KG1 (cell line): Measurements from ENCODE around the gene SEMA4C.
A peak's percentile ranks its signal among the peaks of the same experiment; 100 is the strongest.

ENCODE experiments used
- DNase-seq: peaks from one replicate; lab custom pipeline; 2025; lab: John Stamatoyannopoulos, UW

Gene SEMA4C

DNA sequence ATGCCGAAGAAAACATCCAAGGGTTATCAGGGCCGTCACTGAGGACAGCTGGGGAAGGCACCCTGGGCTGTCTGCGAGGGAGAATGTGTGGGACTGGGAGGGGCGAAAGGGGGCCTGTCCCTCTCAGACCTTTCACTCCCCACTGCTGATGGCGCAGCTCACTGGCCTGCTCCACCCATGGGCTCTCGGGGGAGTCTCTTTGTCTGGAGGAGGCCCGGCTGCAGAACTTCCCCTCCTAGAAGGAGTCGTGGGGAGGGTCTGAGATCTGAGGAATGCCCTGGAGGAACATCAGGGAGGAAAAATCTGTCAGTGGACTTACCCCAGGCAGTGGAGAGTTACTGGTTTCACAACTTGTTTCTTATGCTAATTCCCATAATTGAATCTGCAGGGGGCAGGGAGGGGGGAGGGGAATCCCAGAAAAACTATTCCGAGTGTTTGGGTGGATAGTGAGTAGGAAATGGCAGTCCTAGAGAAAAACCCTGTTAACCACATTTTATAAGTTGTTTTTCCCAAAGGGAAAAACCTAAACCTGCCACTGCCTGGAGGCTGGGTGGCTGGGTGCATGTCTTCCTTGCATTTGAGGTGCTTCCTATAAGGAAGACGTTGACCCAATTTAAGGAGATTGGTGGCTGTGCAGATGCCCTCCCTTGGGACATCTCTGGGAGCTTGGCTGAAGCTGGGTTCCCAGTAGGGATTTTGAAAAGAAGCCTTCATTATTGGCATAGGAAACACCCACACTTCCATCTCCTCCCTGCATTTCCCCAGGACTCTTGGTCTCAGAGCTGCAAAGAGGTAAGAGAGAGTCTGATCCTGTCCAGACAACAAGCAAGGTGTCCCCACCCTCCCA lies 11.7 kb upstream of the SEMA4C start:
- no peak for DNase-seq

DNA sequence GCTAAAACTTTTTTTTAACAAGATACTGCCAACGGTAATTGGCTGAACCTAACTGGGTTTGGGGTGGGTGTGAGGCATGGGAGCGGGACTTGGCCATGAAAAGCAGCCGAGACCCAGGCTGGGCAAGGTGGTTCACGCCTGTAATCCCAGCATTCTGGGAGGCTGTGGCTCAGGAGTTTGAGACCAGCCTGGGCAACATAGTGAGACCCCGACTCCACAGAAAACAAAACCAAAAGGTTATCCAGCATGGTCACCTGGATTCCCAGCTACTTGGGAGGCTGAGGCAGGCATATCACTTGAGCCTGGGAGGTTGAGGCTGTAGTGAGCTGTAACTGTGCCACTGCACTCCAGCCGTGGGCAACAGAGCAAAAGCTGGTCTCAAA lies 11.0 kb upstream of the SEMA4C start:
- DNase-seq = no peak

DNA sequence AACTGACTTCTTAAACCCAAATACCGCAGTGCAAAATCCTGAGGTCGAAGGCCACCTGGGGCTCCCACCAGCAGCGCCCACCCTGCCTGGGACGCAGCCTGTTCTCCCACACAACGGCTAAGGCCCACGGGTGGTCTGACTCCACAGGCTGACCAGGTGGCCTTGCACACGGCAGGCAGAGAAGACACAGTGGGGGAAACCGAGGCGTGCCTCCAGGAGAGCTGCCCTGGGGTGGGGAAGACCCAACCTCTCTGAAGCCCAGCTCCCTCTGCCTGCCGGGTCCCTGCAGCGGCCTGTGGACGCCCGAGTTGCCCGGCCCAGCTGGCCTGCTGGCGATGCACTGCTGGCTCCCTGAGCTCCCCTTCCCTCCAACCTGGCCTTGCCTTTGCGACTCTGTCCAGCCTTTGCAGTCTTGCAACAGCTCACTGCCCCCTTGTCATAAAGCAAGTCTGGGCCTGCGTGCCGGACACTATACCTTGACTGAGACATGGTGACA lies 9.7 kb upstream of the SEMA4C start:
- DNase-seq = no peak

DNA sequence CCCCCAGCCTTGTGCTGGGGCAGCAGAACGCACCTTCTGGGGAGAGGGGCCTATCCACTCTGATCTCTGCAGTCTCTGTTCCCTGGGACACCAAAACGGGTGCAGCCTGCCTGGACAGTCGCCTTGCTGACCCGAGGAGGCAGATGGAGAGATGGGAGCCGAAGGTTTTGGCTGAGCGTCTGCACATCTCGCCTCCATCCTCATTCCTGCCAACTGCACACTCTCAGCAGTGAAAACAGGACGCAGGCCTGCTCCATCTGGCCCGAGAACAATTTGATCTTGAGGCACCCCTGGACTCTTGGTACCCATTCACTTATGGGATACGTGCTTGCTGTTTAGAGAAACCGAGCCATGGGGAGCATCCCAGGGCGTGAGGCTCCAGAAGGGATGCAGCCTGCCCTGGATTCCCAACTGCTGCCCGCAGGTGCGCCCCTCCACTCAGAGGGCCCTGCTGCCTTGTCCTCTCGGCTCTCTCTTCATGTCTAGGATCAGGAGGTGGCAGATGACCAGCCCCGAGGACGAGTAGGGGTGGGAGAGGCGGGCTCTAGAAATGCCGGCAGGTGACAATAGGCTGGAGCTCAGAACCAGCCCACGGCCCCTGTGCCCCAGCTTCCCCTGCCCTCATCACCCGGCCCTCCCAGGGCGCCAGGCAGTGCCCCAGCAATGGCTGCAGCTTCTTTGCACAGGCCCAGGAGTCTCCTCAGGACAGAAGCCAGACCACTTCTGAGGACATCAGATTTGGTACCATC lies 9.1 kb upstream of the SEMA4C start:
- DNase-seq = no peak

DNA sequence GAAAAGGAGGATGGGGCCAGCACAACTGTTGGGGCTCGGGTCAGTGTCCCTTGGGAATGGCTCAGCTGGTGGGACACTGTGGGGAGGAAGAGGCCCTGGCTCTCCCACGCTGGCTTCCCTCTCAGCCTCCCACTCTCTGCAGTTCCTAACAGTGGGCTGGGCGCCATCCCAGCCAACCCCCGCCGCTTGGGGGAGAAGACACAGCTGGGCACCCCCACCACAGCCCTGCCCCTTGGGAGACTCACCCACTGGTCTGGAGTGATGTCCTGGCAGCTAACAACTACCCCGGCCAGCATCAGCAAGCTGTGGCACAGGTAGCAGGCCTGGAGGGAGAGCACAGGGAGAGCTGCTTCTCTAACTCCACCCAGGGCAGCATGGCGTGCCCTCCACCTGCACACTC lies 8.3 kb upstream of the SEMA4C start:
- DNase-seq = no peak

DNA sequence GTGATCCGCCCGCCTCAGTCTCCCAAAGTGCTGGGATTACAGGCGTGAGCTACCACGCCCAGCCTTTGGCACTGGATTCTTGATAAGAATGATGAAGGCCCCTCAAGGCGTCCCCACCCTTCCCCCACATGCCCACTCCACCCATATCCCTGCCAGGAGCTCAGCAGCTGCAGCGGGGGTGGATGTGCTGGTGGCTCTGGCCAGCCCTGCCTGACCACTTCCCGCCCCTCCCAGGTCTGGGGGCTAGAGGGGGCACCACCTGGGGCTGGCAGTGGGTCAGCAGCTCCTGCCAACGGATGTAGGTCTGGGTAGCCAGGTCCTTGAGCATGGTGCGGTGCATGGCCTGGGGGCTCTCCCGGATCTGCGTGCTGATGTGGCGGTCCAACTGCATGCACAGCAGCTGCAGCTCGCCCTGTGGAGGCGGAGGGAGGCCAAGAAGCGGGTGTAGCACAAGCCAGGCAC lies 7.8 kb upstream of the SEMA4C start:
- DNase-seq = no peak

DNA sequence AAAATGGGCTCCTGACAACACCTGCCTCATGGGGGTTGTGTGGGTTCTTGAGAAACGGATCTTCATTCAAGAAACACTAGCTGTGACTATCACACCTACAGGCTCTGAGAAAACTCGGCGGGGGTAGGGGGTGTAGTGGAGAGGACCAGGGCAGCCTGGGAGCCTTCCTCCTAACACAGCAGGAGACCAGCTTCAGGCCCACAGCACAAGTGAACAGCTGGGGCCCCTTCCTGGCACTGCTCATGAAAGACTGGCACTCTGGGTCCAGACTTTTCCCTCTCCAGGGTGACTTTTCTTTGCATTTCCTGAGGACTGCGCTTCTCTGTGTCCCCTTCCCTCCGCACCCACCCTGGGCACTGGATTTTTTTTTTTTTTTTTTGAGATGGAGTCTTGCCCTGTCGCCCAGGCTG lies 7.2 kb upstream of the SEMA4C start:
- no peak for DNase-seq

DNA sequence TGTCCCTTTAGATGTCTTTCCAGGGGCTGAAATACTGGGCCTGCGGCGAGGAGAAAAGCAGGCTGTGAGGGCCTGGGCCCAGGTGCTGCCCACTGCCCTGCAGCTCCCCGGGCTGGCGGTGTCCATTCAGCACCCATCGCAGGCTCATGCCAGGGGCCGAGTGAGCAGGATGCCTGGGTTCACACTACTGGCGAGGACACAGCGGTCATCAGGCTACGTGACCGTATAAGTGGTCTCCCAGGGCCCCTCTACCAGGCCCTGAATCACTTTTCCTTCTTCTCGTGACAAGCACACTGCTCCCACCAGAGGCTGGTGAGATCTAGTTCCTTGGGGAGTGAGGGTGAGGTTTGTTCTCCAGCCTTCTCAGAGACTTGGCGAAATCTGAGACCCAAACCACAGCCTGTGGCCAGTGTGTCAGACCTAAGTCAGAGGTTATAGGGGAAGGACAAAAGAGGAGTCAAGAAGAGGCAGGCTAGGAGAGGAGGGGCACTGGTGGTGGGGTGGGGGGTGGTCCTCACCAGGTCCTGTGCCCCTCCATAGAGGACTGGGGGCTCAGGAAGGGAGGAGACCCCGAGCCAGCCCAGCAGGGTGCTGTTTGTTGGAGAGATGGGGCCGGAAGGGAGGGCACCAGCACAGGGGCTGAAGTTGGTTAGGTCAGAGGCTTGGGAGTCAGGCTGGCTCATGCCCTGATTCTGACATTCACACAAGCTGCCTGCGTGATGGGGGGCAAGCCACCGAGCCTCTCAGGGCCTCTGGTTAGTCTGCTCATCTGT lies 6.6 kb upstream of the SEMA4C start:
- DNase-seq = no peak

DNA sequence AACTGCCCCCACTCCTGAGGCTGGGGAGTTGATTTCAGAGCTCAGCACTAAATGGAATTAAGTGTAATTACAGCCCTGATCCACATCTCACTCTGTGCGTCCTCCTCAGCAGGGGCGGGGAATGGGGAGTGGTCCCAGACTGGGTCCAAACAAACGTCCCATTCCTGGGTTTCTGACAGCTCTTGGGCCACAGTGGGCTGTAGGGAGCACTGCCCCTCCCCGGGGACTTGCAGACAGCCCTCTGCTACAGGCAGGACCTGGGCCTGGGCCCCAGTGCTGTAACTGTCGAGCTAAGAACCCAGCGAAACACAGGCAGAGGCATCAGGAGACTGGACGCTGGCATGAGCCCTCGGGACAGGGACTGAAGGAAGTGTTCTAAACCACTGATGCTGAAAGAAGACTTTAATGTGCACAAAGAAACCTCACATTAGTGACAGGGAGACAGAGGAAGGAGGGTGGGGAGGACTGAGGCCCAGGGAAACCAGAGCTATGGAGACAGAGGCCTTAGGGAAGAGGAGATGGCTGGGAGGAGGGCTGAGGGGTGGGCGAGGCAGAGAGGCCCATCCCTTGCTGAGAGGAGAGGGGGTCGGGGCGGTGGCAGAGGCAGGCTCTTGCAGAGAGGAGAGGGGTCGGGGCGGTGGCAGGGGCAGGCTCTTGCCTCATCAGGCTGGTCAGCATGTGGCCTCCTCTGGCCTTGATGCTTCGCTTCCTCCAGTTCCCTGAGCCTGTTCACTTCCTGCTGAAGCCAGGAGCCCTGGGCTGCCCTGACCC lies 5.8 kb upstream of the SEMA4C start:
- DNase-seq = no peak

DNA sequence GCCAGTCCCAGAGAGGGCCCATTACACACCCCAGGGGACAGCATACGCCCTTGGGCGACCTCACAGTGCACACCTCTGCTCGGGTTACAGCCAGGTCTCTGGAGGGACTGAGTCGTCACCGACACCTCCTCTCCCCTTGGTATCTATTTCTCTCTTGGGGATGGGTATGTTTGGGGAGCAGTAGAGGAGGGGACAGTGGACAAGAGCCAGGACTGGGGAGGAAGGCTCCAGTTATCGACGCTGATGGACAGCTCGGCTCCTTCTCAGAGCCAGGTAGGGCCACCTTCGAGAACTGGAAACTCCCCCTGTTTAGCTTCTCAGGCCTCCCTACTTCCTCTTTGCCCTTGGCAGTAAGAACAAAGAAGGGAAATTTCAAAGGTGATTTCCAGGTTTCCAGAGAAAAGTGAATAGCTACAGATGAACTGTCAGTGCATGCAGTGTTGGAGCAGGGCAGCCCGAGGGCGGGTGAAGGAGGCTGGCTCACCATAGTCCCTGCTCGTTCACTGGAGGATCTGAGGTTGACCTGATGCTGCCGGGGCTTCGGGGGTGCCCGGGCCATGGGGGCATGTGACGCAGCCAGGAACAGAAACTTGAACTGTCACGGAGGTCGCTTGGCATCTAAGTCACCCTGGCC lies 4.4 kb upstream of the SEMA4C start:
- DNase-seq = no peak

DNA sequence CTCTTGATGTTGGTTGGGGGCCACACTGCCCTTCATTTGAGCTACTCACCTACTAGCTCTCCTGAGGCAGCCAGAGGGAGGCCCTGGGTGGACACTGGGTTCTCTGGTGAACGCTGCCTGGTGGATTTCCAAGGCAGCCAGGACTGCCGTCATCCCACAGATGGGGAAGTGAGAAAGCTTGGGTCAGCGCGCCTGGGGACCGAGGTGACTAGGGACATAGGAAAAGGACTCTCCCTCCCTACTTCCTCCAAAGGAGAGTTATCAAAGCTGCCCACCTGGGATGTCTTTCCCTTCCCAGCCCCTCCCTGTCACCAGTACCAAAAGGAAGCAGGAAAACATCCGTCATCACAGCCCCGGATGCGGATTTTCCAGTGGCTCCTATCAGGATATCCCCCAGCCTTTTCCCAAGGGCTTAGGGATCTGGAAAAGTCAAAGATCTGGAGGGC lies 3.8 kb upstream of the SEMA4C start:
- DNase-seq = no peak

DNA sequence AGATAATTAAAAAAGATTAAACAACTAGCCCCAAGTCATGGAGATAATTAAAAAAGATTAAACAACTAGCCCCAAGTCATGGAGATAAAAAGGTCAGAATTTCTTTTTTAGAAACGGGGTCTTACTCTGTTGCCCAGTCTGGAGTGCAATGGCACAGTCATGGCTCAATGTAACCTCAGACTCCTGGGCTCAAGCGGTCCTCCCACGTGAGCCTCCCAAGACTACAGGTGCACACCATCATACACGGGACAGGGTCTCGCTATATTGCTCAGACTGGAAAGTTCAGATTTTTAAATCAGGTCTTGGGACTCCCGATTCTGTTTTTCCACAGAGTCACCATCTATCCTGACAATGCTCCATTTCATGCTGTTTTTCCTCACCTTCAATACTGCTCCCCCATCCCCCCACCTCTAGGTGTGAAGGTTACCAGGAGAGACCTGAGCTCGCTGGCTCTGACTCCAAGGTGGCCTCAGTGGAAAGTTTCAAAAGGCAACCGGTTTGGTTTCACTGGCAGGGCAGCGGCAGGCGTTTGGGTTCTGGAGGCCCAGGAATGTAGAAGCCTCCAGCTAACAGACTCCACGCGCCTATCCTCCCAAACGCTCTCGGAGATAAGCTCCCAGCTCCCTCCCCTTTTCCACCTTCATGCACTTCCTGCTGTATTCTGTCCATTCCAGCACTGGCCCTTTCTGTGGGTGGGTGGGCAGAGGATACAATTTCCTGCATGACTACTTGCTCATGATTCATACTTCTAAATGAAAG lies 2.9 kb upstream of the SEMA4C start:
- DNase-seq = no peak

DNA sequence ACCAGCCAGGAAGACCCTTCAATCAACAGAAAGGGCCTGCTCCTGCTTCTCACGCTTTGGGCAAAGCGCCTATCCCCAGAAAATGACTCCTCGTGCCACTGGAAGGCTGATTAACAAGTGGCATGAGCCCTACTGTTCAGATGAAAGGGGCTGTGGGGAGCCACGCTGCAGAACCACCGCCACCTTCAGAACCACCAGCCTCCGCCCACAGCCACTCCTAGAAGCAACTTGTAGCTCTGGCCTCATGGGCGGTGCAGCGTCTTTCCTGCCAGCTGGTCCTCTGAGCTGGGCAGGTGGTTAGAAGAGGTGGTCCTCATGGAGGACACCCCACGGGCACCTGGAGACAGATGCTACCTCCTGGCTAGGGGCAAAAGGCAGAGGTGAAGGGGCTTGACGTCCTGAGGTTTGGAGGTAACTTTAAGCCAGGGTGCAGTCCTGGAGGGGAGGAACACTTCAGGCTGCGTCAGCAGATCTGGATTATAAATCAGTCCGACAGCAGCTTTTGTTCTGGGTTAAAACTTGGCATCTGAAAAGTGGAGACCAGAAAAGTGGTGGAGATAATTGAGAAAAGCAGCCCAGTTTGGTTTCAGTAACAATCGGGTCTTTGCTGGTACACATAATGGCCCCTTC lies 861 bp upstream of the SEMA4C start:
- DNase-seq = no peak

DNA sequence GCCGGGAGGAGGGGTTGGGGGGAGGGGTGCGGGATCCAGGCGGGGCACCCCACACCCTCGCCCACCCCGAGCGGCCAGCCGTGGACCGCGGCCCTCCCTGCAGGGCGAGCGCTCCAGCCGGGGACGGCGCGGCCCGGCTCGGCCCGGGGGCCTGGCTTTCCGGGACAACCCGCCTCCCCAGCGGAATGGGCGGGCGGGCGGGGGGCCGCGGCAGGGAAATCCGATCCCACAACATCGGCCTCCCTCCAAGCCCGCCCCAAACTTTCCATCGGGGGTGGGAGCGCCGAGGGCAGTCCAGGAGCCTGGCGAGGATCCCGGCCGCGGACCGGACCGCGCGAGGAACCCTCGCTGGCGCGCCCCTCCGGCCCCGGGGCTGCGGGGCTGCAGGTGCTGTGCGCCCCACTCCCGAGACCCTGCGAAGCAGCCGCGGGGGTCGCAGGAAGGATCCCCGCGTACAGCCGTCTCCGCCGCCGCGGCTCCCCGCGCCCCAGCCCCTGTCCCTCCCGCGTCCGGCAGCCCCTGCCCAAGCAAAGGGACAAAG lies 529 bp downstream of the SEMA4C start:
- DNase-seq = no peak

DNA sequence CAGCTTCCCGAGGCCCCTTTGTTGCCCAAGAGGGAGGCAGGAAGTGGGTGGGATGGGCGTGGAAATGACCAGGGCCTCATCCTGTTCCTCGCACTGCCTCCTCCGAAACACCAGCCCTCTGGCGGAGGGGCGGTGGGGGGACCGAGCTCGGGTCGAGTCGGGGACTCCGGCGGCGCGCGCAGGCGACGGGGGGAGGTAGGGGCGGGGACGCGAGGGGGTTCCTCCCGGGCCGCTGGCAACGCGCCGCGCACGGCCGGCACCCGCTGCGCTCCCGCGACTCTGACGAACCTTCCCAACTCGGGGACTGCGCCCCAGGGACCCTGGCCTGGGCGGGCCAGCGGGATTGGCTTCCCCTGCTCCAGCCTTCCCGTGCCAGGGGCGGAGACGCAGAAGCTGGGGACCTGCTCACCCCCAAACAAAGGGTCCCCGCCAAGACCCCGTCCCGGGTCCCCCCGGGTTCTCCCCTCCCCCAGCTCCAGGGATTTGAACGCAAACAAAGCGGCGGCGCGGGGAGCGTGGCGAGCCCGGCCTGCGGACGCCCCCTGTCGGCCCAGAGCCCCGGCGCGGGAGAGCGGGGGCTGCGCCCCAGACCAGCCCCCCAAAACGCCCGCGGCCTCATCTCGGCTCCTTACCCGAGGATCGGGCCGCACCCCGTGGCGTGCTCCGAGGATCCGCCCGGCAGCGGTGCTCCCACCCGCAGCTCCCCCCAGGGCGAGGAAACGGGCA lies 1.2 kb downstream of the SEMA4C start:
- DNase-seq = peak; percentile 81

DNA sequence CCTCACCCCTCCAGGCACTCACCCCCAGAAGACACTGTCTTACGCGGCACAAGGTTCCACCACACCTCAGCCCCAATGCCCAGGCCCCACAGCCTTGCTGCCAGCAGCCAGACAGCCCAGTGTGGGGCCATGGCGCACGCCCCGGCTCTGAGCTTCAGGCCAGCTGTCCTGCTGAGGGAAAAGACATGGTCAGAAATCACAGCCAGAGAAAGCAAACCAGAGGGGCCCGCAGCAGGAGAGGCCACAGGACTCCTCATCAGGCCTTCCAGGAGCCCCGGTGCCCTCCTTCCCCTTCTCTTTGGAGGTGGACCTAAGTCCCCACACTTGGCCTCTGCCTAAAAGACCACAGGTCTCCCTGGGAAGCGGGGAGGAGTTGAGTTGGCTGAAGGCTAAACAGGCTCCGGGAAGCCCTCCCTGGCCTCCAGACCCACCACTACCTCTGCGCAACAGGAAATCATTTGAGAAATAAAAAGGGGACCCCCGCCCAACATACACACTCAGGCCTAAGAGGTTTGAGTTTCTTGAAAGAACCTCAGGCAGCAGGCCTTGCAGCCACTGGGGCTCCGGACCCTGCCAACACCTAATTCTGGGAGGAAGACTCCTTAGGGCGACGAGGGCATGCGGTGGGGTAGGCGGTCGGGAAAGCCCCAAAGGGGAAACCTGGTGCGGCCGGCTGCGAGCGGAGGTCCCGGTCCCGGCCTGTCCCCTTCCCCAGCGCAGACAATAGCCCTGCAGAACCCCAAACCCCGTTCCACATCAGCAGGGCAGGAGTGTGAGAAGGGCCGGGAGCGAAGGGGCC lies 1.9 kb downstream of the SEMA4C start:
- DNase-seq = no peak

DNA sequence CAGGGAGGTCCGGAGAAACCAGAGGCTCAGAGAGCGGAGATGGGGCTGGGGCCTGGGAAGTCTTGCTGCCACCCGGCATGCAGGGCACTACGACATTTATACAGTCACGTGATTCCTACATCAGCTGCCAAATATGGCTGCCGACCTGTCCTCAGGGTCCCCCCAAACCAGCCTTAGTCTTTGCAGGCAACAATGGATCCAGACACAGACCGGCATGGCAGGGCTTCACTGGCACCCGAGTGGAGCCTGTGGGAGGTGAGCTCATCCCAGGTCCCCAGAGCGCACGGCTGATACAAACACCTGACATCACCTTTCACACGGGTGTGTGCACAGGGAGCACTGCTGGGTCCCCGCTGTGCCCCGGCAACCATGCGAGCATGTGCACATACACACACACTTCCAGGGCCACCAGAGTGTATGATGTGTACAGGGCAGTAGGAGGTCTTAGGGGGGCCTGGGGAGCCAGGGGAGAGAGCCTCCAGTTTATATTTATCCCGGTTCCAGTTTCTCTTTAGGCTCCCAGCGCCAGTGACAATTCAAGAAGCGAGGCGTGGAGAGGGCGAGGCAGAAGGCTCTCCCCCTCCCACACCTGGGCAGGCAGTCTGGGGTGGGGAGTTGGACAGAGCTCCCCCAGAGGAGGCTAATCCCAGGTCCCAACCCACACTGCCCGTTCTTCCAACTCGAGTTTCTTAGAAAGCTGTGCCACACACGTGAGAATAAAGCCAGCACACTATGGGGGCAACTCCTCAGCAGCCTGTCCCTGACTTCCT lies 2.7 kb downstream of the SEMA4C start:
- DNase-seq = no peak
